ENCODE data around the gene MAGI2. TPM values are rescaled to one million over a fixed set of nuclear protein-coding genes. Genes with fewer than 3 reads are reported as not detected.

Gene MAGI2
- total RNA-seq, 2 donors from 2014 or later, result 10.3 to 19.2 TPM

DNA sequence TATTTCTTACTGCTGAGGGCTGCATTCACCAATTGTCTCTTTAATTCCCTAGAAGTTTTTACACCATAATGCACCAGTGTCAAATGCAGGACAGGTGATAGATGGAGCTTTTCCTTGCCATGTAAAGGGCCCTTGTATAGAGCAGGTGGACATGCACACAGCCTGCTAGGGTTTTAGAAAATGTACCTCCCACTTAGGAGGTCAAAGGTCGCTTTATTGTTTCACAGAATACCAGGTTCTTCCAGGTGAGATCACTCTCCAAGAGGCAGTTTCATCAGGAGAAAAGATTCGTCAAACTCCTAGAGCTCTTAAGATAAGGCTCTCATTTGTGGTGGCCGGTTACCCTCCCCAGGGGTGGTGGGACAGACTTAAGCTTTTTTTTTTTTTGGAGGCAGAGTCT, 1439.1 kb downstream of the MAGI2 start:
- WGBS, 2 experiments (ENCODE audit: insufficient coverage in 1 of 2, insufficient read length in 1 of 2), result 54 to 75% methylated on average over 2 to 3 of the region's 3 CpGs
- H3K27me3 Mint-ChIP-seq (ENCODE audit: insufficient read depth), result peaks cover 4% of the 10 kb centered on the region
- H3K4me3 ChIP-seq (ENCODE audit: low read length), result no peak overlapping the region

DNA sequence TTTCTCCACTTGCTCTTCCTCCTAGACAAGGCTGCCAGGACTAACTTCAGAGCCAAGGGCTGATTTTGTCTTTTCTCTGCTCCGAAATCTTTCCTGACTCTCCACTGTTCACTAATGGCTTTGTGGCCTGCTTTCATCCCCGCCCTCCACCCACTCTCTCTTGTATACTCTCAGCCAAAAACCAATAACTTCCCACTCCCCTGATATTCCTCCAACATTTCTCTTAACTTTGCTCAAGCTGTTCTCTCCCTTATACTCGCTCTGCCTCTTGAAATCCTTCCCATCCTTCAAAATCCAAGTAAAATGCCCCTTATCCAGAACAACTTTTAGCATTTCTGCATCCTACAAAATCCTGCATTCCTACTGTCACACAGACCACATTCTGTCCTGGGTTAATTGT, 1440.1 kb downstream of the MAGI2 start:
- H3K9me3 ChIP-seq (ENCODE audit: control insufficient read depth, low read length), result no peaks in the 10 kb centered on the region
- no peak overlapping the region for H3K4me3 Mint-ChIP-seq
- no peak for DNase-seq
- H3K27ac ChIP-seq (ENCODE audit: low read depth, low read length), result no peak overlapping the region
- 66 to 78% methylated on average over 3 of the region's 3 CpGs for WGBS, 2 experiments (ENCODE audit: insufficient coverage in 1 of 2, insufficient read length in 1 of 2)
- peaks cover 2% of the 10 kb centered on the region for H3K27me3 Mint-ChIP-seq (ENCODE audit: insufficient read depth)
- peaks cover 39% of the 10 kb centered on the region for H3K4me1 Mint-ChIP-seq
- H3K4me1 ChIP-seq (ENCODE audit: control insufficient read depth, insufficient read depth, low read length), result peaks cover 2% of the 10 kb centered on the region
- TF ChIP-seq, protein P1, sequence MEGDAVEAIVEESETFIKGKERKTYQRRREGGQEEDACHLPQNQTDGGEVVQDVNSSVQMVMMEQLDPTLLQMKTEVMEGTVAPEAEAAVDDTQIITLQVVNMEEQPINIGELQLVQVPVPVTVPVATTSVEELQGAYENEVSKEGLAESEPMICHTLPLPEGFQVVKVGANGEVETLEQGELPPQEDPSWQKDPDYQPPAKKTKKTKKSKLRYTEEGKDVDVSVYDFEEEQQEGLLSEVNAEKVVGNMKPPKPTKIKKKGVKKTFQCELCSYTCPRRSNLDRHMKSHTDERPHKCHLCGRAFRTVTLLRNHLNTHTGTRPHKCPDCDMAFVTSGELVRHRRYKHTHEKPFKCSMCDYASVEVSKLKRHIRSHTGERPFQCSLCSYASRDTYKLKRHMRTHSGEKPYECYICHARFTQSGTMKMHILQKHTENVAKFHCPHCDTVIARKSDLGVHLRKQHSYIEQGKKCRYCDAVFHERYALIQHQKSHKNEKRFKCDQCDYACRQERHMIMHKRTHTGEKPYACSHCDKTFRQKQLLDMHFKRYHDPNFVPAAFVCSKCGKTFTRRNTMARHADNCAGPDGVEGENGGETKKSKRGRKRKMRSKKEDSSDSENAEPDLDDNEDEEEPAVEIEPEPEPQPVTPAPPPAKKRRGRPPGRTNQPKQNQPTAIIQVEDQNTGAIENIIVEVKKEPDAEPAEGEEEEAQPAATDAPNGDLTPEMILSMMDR (conservative IDR thresholded peaks at IDR 0.05), result no peak
- no peaks in the 10 kb centered on the region for H3K27me3 ChIP-seq (ENCODE audit: control insufficient read depth, insufficient read depth, low read length, poor library complexity, severe bottlenecking)
- H3K27ac Mint-ChIP-seq, result no peak overlapping the region
- no peak overlapping the region for H3K4me3 ChIP-seq (ENCODE audit: low read length)
- H3K36me3 ChIP-seq (ENCODE audit: control insufficient read depth, insufficient read depth, low read length), result no peaks in the 10 kb centered on the region
- no peaks in the 10 kb centered on the region for H3K9me3 Mint-ChIP-seq
- no peaks in the 10 kb centered on the region for H3K36me3 Mint-ChIP-seq (ENCODE audit: low read depth)
- H3K9ac ChIP-seq (ENCODE audit: extremely low read depth, low read length, poor library complexity, severe bottlenecking), result no peak overlapping the region

More for the DNA sequence above, 1439.1 kb downstream of the MAGI2 start:
- H3K27ac Mint-ChIP-seq, result peak overlapping the region; percentile 41
- Histone ChIP-seq H3K27ac (ENCODE audit: low read depth, low read length) (no peak overlapping the region), H3K4me1 (ENCODE audit: control insufficient read depth, insufficient read depth, low read length) (peaks cover 2% of the 10 kb centered on the region), H3K27me3 (ENCODE audit: control insufficient read depth, insufficient read depth, low read length, poor library complexity, severe bottlenecking) (no peaks in the 10 kb centered on the region), H3K36me3 (ENCODE audit: control insufficient read depth, insufficient read depth, low read length) (no peaks in the 10 kb centered on the region), H3K9me3 (ENCODE audit: control insufficient read depth, low read length) (no peaks in the 10 kb centered on the region), H3K9ac (ENCODE audit: extremely low read depth, low read length, poor library complexity, severe bottlenecking) (no peak overlapping the region)
- TF ChIP-seq, protein P1 (conservative IDR thresholded peaks at IDR 0.05), result no peak
- H3K36me3 Mint-ChIP-seq (ENCODE audit: low read depth), result no peaks in the 10 kb centered on the region
- H3K4me1 Mint-ChIP-seq, result peaks cover 46% of the 10 kb centered on the region
- H3K4me3 Mint-ChIP-seq, result no peak overlapping the region
- no peak for DNase-seq
- H3K9me3 Mint-ChIP-seq, result no peaks in the 10 kb centered on the region

DNA sequence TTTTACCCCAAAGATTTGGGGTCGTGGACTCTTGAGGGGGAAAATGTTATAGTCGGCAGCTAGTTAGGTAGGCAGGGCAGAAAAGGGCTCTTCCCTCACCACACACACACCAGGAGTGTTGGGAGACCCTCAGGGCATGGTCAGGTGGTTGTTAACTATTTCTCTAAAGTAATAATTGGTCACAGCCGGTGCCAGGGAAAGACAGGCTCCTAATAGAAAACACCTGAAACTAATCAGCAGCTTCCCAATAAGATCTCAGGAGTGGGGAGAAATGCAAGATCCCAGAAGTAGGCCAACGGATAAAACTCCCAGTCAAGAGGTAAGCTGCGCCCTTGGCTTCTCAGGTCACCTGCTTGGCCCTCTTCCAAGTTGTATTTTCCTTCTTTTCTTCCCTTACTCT, 1441.8 kb downstream of the MAGI2 start:
- TF ChIP-seq, protein P1 (conservative IDR thresholded peaks at IDR 0.05), result no peak
- no peak overlapping the region for H3K27ac ChIP-seq (ENCODE audit: low read depth, low read length)
- H3K27me3 ChIP-seq (ENCODE audit: control insufficient read depth, insufficient read depth, low read length, poor library complexity, severe bottlenecking), result no peaks in the 10 kb centered on the region
- peaks cover 2% of the 10 kb centered on the region for H3K4me1 ChIP-seq (ENCODE audit: control insufficient read depth, insufficient read depth, low read length)
- H3K9ac ChIP-seq (ENCODE audit: extremely low read depth, low read length, poor library complexity, severe bottlenecking), result no peak overlapping the region
- DNase-seq, result no peak
- no peaks in the 10 kb centered on the region for H3K9me3 ChIP-seq (ENCODE audit: control insufficient read depth, low read length)
- Mint-ChIP-seq H3K36me3 (ENCODE audit: low read depth) (no peaks in the 10 kb centered on the region), H3K27ac (no peak overlapping the region), H3K4me1 (peaks cover 31% of the 10 kb centered on the region), H3K9me3 (no peaks in the 10 kb centered on the region), H3K27me3 (ENCODE audit: insufficient read depth) (no peaks in the 10 kb centered on the region), H3K4me3 (no peak overlapping the region)
- no peaks in the 10 kb centered on the region for H3K36me3 ChIP-seq (ENCODE audit: control insufficient read depth, insufficient read depth, low read length)
- WGBS, 2 experiments (ENCODE audit: insufficient coverage in 1 of 2, insufficient read length in 1 of 2), result 88 to 100% methylated on average over 3 to 4 of the region's 5 CpGs
- H3K4me3 ChIP-seq (ENCODE audit: low read length), result no peak overlapping the region
